Osteoblast (primary cell): ENCODE results near the gene XAF1. TPM values are rescaled to one million over a fixed set of nuclear protein-coding genes. Genes with fewer than 3 reads are reported as not detected.
"Not testable (repeated sequence)": the region's sequence is repeated elsewhere in the genome, so short reads cannot be mapped to it uniquely, and the experiment has no call there.

Source experiments
- DNase-seq: peaks from one replicate; pipeline ENCODE4 v3.0.0; 2011; ENCODE audit warnings: low spot score, mixed read lengths; ENCODE audit not compliant: insufficient read length; ENCODE audit errors: missing footprints
- H2AFZ ChIP-seq: 2 replicates; pipeline ENCODE4 v1.6.0; 2011; ENCODE audit warnings: mild to moderate bottlenecking, low read length
- H3K27ac ChIP-seq: 2 replicates; pipeline ENCODE4 v1.5.1; 2011; ENCODE audit warnings: mild to moderate bottlenecking, low read depth, low read length, moderate library complexity
- H3K27me3 ChIP-seq: 2 replicates; pipeline ENCODE4 v1.6.0; 2012; ENCODE audit warnings: mild to moderate bottlenecking, control low read depth, inconsistent platforms, low read length, moderate library complexity; ENCODE audit not compliant: insufficient read depth
- H3K36me3 ChIP-seq: 2 replicates; pipeline ENCODE4 v1.5.1; 2011; ENCODE audit warnings: mild to moderate bottlenecking, low read length, control low read depth, moderate library complexity; ENCODE audit not compliant: insufficient read depth
- H3K4me1 ChIP-seq: 2 replicates; pipeline ENCODE4 v1.5.1; 2011; ENCODE audit warnings: mild to moderate bottlenecking, low read length, control low read depth, moderate library complexity; ENCODE audit not compliant: insufficient read depth
- H3K4me2 ChIP-seq: 2 replicates; pipeline ENCODE4 v1.6.0; 2011; ENCODE audit warnings: mild to moderate bottlenecking, low read length; ENCODE audit not compliant: insufficient read depth
- H3K4me3 ChIP-seq: fragments of 200-600 bp; sonication (generic); 3 replicates; pipeline ENCODE4 v1.5.1; 2012; ENCODE audit warnings: mild to moderate bottlenecking, low read length, inconsistent platforms; ENCODE audit not compliant: insufficient read depth
- H3K79me2 ChIP-seq: 2 replicates; pipeline ENCODE4 v1.6.0; 2012; ENCODE audit warnings: mild to moderate bottlenecking, low read length, control low read depth, inconsistent platforms; ENCODE audit not compliant: insufficient read depth
- H3K9me3 ChIP-seq: 2 replicates; pipeline ENCODE4 v1.5.1; 2011; ENCODE audit warnings: low read depth, low read length, control low read depth
- H4K20me1 ChIP-seq: 2 replicates; pipeline ENCODE4 v1.6.0; 2012; ENCODE audit warnings: mild to moderate bottlenecking, low read length, control low read depth; ENCODE audit not compliant: insufficient read depth
- CTCF ChIP-seq: IDR thresholded peaks from 2 replicates; pipeline ENCODE4 v1.5.1; 2011; ENCODE audit warnings: mild to moderate bottlenecking, low read depth, low read length, moderate library complexity; ENCODE audit errors: extremely low read depth
- total RNA-seq: library from RNA; depleted of rRNA; stranded (reverse); fragments of >200 nt; gene quantifications from 2 replicates; pipeline ENCODE4 v1.2.3, GENCODE V29; 2012

The XAF1 gene
- total RNA-seq, 1 donor: 48.5 TPM

- H3K27me3 ChIP-seq: peaks cover 38% of the 10 kb centered on the region
- H3K9me3 ChIP-seq: no peaks in the 10 kb centered on the region
- TF ChIP-seq CTCF: no peak
- H3K36me3 ChIP-seq: no peaks in the 10 kb centered on the region
- H3K4me3 ChIP-seq: no peak overlapping the region
- no peaks in the 10 kb centered on the region for H3K79me2 ChIP-seq
- DNase-seq: no peak
- H3K4me2 ChIP-seq: no peak overlapping the region
- no peak overlapping the region for H2AFZ ChIP-seq
- no peak overlapping the region for H3K27ac ChIP-seq
- H3K4me1 ChIP-seq: no peaks in the 10 kb centered on the region
- H4K20me1 ChIP-seq: no peaks in the 10 kb centered on the region
Measured at GRCh38 chr17:6716736-6717135, 39.1 kb upstream of the XAF1 start.

GRCh38 chr17:6721744-6722143, 34.1 kb upstream of the XAF1 start:
- Histone ChIP-seq H4K20me1 (no peaks in the 10 kb centered on the region), H3K36me3 (no peaks in the 10 kb centered on the region), H2AFZ (no peak overlapping the region), H3K27ac (no peak overlapping the region), H3K4me3 (no peak overlapping the region), H3K27me3 (peaks cover 22% of the 10 kb centered on the region), H3K79me2 (no peaks in the 10 kb centered on the region), H3K4me2 (no peak overlapping the region), H3K9me3 (no peaks in the 10 kb centered on the region), H3K4me1 (no peaks in the 10 kb centered on the region)
- no peak for TF ChIP-seq CTCF
- no peak for DNase-seq

GRCh38 chr17:6724009-6724408, 31.8 kb upstream of the XAF1 start:
- DNase-seq: no peak
- Histone ChIP-seq H3K79me2 (no peaks in the 10 kb centered on the region), H3K27ac (no peak overlapping the region), H3K4me1 (no peaks in the 10 kb centered on the region), H2AFZ (no peak overlapping the region), H3K9me3 (no peaks in the 10 kb centered on the region), H3K4me2 (no peak overlapping the region), H3K4me3 (no peak overlapping the region), H3K27me3 (peaks cover 22% of the 10 kb centered on the region), H3K36me3 (no peaks in the 10 kb centered on the region), H4K20me1 (no peaks in the 10 kb centered on the region)
- no peak for TF ChIP-seq CTCF

- H2AFZ ChIP-seq: no peak overlapping the region
- peaks cover 20% of the 10 kb centered on the region for H3K27me3 ChIP-seq
- no peaks in the 10 kb centered on the region for H3K9me3 ChIP-seq
- H3K79me2 ChIP-seq: no peaks in the 10 kb centered on the region
- H3K4me3 ChIP-seq: no peak overlapping the region
- DNase-seq: no peak
- H3K27ac ChIP-seq: no peak overlapping the region
- H3K36me3 ChIP-seq: no peaks in the 10 kb centered on the region
- no peaks in the 10 kb centered on the region for H4K20me1 ChIP-seq
- H3K4me2 ChIP-seq: no peak overlapping the region
- TF ChIP-seq CTCF: no peak
- no peaks in the 10 kb centered on the region for H3K4me1 ChIP-seq
Measured at GRCh38 chr17:6729531-6729930, 26.3 kb upstream of the XAF1 start.

GRCh38 chr17:6746665-6747064, 9.2 kb upstream of the XAF1 start:
- H3K79me2 ChIP-seq, H4K20me1 ChIP-seq, H3K4me3 ChIP-seq, DNase-seq, H2AFZ ChIP-seq, H3K4me1 ChIP-seq, H3K27ac ChIP-seq, H3K9me3 ChIP-seq, H3K36me3 ChIP-seq, H3K4me2 ChIP-seq: not testable (repeated sequence)
- peaks cover 12% of the 10 kb centered on the region for H3K27me3 ChIP-seq
